Progenitor cell of endocrine pancreas (in vitro differentiated cells): ENCODE results near the gene CCR7. TPM values are rescaled to one million over a fixed set of nuclear protein-coding genes. Genes with fewer than 3 reads are reported as not detected.

Experiments
- DNase-seq: peaks from one replicate; pipeline ENCODE4 v3.0.0; 2021; ENCODE audit warnings: low spot score; ENCODE audit not compliant: unreplicated experiment
- H3K27ac Mint-ChIP-seq: 2 replicates; pipeline ENCODE4 v1.8.0; 2021; ENCODE audit warnings: mild to moderate bottlenecking, moderate library complexity, mixed read lengths
- H3K27me3 Mint-ChIP-seq: 2 replicates; pipeline ENCODE4 v1.8.0; 2021; ENCODE audit warnings: mixed read lengths
- H3K36me3 Mint-ChIP-seq: 2 replicates; pipeline ENCODE4 v1.8.0; 2022; ENCODE audit warnings: mixed read lengths; ENCODE audit not compliant: insufficient read depth
- H3K4me1 Mint-ChIP-seq: 2 replicates; pipeline ENCODE4 v1.8.0; 2021; ENCODE audit warnings: low read depth, mixed read lengths
- H3K4me3 Mint-ChIP-seq: 2 replicates; pipeline ENCODE4 v1.8.0; 2021; ENCODE audit warnings: low read depth, mild to moderate bottlenecking, moderate library complexity, mixed read lengths
- H3K9me3 Mint-ChIP-seq: 2 replicates; pipeline ENCODE4 v1.8.0; 2021; ENCODE audit warnings: low read depth, mixed read lengths
- total RNA-seq: library from RNA; stranded (reverse); gene quantifications from 2 replicates; pipeline ENCODE4 v1.2.1, GENCODE V29; 2021
- TF ChIP-seq, protein P1 (sequence below): fragments of 200-600 bp; sonication (generic); IDR thresholded peaks from one replicate; pipeline ENCODE4 v1.5.0; 2021; ENCODE audit warnings: antibody characterized with exemption, mild to moderate bottlenecking; ENCODE audit not compliant: unreplicated experiment

CCR7 gene
- total RNA-seq, 1 donor from 2014 or later, result not detected

DNA sequence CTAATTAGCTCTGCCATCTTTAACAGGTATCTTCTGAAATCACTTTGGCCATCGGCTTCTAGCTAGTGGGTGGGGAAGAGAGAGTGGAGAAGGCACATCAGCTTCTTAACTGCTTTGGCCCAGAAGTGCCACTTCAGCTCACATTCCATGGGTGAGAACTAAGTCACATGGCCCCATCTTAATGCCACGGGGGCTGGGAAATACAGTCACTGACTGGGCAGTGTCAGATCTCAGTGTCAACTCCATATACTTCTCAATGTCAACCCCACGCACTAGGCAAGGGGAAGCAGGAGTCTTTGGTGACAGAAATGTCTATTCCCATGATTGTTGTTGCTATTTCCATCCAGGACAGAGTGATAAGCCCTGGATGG is 29.4 kb downstream of the CCR7 start:
- no peaks in the 10 kb centered on the region for H3K36me3 Mint-ChIP-seq
- H3K4me1 Mint-ChIP-seq, result peaks cover 2% of the 10 kb centered on the region
- H3K4me3 Mint-ChIP-seq, result no peak overlapping the region
- H3K9me3 Mint-ChIP-seq, result no peaks in the 10 kb centered on the region
- TF ChIP-seq, protein P1, sequence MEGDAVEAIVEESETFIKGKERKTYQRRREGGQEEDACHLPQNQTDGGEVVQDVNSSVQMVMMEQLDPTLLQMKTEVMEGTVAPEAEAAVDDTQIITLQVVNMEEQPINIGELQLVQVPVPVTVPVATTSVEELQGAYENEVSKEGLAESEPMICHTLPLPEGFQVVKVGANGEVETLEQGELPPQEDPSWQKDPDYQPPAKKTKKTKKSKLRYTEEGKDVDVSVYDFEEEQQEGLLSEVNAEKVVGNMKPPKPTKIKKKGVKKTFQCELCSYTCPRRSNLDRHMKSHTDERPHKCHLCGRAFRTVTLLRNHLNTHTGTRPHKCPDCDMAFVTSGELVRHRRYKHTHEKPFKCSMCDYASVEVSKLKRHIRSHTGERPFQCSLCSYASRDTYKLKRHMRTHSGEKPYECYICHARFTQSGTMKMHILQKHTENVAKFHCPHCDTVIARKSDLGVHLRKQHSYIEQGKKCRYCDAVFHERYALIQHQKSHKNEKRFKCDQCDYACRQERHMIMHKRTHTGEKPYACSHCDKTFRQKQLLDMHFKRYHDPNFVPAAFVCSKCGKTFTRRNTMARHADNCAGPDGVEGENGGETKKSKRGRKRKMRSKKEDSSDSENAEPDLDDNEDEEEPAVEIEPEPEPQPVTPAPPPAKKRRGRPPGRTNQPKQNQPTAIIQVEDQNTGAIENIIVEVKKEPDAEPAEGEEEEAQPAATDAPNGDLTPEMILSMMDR, result no peak
- peaks cover 16% of the 10 kb centered on the region for H3K27me3 Mint-ChIP-seq
- H3K27ac Mint-ChIP-seq, result peak overlapping the region; percentile 58
- DNase-seq, result no peak

DNA sequence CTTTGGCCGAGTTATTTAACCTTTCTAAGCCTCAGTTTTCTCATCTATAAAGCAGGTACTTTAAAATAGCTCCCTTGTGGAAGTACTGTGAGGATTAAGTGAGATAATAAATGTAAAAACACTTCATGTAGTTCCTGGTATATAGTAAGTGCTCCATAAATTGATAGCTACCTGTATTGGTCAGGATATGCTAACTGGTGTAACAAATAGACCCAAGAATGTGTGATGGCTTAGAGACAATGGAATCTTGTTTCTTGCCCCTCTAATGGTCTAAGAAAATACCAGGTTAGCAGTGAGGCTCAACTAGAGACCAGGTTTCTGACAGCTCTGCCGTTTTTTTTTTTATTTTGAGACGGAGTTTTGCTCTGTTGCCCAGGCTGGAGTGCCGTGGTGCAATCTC is 29.8 kb downstream of the CCR7 start:
- Mint-ChIP-seq H3K27ac (no peak overlapping the region), H3K4me1 (peaks cover 2% of the 10 kb centered on the region), H3K27me3 (peaks cover 17% of the 10 kb centered on the region), H3K36me3 (no peaks in the 10 kb centered on the region), H3K9me3 (no peaks in the 10 kb centered on the region), H3K4me3 (no peak overlapping the region)
- TF ChIP-seq, protein P1, result no peak
- DNase-seq, result no peak

DNA sequence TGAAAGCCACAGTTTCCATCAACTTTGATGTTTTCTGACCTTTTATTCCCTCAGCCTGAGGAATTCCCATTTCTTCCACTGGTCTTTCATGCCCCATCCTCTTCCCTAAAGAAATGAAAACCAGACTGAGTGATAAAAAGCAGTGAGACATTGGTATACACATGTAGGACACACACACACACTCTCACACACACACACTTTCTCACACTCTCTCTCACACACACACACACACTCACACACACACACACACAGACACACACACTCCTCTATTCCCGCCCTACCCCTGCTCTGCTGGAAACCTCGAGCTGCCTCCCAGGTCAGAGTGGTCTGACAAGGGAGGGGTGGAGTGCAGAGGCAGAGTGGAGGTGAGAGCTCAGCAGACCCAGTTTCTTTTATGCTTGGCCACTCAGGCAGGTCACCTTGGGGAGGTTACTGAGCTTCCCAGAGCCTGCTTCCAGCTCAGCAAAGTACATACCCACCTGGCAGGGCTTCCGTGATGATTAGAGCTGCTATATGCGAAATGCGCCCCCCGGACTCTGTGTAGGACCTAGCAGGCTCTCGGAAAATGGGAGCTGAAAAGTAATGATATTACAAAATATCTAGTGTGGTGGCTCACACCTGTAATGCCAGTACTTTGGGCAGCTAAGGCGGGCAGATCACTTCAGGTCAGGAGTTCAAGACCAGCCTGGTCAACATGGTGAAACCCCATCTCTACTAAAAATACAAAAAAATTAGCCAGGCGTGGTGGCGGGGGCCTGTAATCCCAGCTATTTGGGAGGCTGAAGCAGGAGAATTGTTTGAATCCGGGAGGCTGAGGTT is 30.7 kb downstream of the CCR7 start:
- Mint-ChIP-seq H3K36me3 (no peaks in the 10 kb centered on the region), H3K27ac (no peak overlapping the region), H3K4me1 (peaks cover 2% of the 10 kb centered on the region), H3K4me3 (no peak overlapping the region), H3K27me3 (peaks cover 19% of the 10 kb centered on the region), H3K9me3 (no peaks in the 10 kb centered on the region)
- DNase-seq, result no peak
- TF ChIP-seq, protein P1, result no peak

DNA sequence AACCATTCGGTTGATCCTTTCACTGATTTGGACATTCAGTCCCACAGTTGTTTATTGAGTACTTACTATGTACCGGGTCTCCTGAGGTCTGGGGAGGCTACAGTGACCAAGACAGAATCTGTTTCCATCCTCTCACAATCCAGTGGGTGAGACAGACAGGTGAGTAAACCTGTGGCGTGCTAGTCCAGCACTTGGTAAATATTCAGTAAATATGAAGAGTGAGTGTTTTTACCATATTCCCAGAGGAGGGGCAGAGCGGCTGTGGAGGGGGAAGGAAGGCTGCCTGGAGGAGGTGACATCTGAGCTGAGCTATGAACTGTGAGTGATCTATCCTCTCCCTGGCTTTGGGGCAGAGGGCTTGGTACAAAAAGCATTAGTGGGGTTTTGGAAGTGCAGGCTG is 31.4 kb downstream of the CCR7 start:
- Mint-ChIP-seq H3K27ac (peak overlapping the region; percentile 27), H3K9me3 (no peaks in the 10 kb centered on the region), H3K36me3 (no peaks in the 10 kb centered on the region), H3K4me3 (no peak overlapping the region), H3K4me1 (peaks cover 2% of the 10 kb centered on the region), H3K27me3 (peaks cover 19% of the 10 kb centered on the region)
- no peak for DNase-seq
- TF ChIP-seq, protein P1, result no peak

DNA sequence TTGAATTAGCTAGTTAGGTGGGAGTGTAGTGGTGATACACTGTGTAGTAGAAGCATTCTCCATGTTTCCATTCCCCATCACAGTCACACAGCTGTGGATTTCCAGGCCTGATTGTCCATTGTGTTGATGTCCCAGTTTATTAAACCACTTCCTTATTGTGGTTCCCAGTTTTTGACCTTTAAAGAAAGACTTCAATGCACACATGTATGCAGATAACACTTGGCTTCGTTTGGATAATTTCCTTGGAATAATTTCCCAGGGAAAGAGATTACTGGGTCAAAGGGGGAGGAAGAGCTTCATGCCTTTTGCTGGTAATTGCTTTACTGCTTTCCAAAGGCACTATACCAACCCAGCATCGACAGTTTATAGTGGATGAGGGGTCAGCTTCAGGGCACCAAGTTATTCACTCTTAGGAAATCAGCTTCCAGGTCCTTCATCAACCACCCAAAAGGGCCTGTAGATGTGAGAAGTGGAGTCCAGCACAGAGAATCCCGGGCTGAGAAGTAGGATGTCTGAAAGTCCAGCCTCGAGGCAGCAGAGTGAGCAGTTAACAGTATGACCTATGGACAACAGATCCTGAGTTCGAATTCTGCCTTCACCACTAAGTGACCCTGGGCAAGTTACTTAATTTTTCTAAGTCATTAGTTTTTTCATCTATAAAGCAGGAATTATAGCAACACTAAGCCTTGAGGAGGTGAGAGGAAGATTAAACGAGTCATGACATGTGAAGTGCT is 32.6 kb downstream of the CCR7 start:
- no peaks in the 10 kb centered on the region for H3K36me3 Mint-ChIP-seq
- H3K9me3 Mint-ChIP-seq, result no peaks in the 10 kb centered on the region
- H3K4me1 Mint-ChIP-seq, result peaks cover 2% of the 10 kb centered on the region
- TF ChIP-seq, protein P1, result no peak
- H3K4me3 Mint-ChIP-seq, result no peak overlapping the region
- H3K27me3 Mint-ChIP-seq, result peaks cover 19% of the 10 kb centered on the region
- no peak for DNase-seq
- no peak overlapping the region for H3K27ac Mint-ChIP-seq
